CMK (cell line): ENCODE measurements around the gene ELMO1.
A peak's percentile ranks its signal among the peaks of the same experiment; 100 is the strongest.

Experiments
- DNase-seq: peaks from one replicate; pipeline ENCODE4 v3.0.0-alpha.2; 2010; ENCODE audit warnings: low read depth

The ELMO1 gene

DNA sequence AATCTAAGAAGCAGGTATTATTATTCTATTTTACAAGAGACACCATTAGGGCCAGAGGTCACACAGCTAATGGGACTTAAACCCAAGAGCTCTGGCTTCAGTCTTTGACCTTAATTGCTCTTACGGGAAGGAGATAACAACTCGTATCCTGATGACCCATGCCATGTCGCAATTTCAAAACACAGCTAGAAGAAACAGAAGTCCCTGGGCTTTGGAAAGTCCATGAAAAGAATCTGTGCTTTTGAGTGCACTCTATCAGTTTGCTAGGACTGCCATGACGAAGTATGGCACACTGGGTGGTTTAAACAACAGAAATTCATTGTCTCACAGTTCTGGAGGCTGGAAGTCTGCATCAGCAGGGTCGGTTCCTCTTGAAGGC is 476.5 kb downstream of the ELMO1 start:
- DNase-seq: no peak

DNA sequence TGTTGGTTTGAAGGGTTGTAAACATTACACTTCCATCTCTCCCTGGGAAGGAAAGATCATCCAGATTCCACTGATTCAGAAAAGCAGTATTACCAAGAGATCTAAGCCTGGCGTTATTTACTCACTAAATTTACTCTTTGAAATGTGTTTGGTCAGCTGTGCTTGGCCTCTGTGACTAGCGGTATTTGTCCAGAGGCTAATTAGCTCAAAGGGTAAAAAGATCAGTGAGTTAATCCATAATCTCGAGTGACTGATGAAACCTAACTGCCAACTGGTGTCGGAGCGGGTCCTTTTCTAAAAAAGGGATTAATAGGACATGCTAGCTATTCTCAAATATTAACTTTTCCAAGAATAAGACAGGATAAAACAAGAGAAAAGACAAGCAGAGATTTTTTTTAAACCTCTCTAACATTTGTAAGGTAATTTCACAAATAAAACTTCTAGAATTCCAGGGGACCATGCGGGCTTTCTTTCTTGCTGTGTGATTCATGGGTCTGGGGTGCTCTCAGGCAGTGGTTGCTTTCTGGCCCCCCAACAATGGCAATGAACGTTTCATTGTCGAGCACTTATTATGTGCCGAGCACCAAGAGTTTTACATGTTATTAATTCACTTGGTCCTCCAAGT is 477.0 kb downstream of the ELMO1 start:
- no peak for DNase-seq

DNA sequence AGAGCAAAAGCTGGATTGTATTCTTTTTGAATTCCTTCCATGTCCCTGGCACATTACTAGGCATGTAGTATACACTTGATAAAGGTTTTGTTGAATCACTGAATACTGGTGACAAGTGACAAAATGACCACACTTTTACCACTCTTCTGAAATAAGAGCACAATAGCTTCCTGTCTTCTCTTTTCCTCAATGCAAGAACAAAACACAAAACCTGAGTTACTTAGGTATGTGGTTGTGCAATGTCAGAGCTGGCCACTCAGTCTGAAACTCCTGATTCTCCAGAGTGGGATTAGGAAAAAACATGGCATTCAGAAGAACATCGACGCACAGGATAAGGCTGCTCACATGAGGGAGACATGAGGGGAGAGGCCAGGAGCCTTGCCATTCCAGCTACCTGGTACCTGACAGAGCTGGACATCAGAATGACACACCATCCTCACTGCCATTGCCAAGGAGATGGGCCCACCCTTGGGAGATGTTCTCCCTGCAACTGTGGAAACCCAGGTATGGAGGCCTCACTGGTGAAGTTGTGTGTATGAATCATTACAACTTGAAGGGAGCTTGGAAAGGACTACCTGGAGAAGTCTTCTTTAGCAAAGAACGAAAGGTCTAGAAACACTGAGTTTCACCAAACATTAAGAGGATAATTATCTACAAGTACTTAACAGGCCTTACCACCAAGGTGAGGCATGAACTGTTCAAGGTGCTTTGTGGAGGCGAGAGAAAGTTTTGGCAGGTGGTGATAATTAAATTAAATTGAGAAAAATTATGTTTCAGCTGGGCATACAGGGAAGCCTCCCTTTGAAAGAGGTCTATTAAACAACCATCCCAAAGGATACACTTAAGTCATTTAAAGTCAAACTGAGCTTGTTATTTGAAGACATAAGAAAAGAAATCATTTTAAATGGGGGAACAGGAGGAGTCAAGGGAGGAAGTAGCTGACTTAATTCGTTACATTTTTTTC is 477.8 kb downstream of the ELMO1 start:
- DNase-seq: no peak

DNA sequence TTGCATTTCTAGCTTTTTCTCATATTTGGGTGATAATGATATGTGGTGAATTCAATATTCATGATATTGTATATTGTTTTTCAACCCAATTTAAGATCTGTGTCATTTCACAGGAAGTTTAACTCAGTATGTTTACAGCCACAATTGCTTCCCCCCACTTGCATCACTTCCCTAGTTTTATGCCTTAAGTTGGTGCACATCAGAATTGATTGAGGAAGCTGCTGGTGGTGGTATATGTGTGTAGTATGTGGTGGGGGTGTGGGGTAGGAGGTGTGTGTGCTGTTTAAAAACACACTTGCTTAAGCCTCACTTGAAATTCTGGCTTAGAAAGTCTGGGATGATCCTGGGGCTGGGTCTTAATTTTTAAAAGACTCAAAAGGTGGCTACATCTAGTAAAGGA is 479.3 kb downstream of the ELMO1 start:
- DNase-seq: peak; percentile 39

DNA sequence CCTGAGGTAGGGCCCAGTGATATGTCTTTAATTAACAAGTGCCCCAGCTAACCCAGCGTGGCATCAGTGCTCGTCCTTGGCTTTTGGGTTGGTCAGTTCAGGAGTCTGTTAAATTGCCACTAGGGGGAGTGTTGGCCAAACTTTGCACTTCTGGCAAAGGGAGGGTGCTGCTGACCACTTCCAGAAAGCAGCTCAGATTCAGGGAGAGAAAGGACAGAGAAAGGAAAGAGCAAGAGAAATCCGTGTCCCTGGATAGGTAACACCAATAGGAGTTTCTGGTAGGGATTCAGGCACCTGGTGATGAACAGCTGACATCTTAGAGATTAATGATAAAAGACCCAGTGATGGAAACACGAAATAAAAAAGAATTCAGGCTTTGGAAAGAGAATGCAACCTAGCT is 481.3 kb downstream of the ELMO1 start:
- peak; percentile 25 for DNase-seq

DNA sequence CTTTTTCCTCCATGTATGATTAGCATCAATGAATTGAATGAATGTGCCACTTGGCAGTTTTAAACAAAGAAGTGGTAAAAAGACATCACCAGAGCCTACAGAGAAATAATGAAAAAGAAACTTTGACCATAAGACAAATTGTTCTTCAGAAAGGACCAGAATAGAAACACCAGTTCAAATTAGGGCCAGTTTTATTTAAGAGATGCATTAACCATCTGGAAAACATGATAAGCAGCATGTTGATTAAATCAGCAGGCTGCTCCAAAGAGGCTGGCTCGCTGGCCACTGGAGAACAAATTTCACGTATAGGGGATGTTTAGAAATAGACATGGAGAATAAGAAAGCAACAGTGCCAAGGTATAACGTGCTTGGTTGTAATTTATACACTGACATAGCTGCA is 482.0 kb downstream of the ELMO1 start:
- no peak for DNase-seq

DNA sequence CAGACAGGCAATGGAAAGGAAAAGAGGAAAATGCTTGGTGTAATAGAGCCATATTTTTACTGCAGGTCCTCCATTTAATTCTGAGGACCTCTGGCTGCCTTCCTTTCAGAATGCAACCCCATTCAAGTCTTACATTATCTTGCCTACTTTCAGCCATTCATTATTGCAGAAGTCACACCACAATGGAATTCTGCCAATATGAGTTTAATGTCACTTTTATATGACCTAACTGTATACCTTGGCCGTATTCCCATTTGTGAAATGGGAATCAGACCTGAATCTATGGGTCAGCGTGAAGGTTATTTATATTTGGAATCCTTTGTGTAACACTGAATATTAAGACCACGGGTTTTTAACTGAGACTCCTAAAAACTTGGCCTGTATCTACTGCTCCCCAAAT is 482.6 kb downstream of the ELMO1 start:
- DNase-seq: no peak

DNA sequence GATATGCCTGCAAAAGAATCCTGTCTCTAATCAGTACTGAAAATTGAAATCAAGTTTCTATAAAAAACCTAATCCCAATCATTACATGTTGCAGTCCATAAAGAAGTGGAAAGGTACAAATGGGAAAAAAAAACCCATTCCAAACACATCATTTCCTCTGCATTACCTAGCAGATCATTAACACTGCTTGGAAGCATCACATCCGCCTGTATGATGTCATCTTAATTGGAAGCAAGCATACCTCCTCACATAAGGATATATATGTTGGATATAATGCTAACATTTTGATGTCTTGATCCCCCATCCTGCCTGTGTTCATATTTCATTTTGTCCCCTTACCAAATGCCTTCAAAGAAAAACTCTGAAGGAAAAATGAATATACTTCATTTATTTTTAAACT is 483.0 kb downstream of the ELMO1 start:
- no peak for DNase-seq

DNA sequence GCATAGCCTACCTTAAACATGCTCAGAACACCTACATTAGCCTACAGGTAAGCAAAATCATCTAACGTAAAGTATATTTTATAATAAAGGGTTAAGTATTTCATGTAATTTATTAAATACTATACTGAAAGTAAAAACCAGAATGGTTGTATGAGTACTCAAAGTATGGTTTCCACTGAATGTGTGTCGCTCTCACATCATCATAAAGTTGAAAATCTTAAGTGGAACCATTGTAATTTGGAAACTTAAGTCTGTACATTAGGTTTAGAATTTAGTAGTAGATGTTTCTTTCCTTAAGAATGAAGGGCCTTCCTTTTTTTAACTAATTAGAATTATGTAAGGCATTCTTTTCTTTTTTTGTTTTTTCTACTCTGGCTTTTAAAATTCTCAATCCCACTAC is 484.4 kb downstream of the ELMO1 start:
- no peak for DNase-seq

DNA sequence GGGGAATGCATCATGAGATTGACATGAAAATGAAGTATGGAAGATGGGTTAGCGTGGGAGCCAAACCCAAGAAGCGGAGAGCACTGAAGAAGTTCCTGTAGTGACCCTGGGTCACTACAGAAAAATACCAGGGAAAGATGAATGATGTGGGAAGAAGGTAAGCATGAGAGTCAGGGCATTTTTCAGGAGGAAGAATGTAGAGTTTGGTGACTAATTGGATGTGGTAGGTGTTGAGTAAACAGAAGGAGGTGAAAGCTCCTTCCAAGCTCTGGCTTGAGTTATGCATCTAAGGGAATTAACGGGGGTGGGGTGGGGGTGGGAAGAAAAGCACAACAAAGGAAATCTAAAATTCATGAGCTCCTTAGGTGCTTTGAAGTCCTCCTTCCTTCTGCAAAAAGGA is 486.3 kb downstream of the ELMO1 start:
- DNase-seq: no peak

DNA sequence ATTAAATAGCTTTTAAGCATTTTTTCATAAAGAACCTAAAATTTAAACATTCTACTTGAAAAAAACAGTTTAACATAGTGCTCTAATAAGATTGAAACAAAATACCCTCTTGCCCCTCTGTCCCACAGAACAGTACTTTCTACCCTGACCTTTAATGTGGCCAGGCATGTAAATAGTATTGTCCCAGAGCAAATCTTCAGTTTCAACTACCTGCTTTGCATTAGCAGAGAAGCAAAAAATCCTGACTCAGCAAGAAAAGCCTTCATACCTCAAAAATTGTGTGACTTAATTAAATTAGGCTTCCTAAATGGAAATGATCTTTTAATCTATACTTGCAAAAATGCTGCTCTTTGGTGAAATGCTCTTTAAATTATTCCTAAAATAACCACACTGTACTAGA is 487.0 kb downstream of the ELMO1 start:
- DNase-seq: no peak

DNA sequence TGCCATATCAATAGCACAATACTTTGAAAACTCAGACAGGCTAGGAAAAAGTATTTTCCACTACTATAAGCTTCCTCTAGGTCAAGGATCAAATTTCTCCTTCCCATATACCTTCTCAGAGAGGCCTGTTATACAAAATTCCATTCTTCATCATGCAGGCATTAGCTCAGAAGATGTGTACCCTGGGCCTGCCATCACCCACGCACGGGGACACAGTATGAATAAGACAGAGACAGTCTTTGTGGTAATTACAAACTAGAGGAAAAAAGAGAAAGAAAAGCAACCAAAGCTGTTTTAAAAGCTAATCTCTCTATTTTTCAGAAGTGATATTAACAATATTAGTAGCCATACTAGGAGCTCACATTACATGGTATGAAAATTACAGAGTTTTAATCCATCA is 487.6 kb downstream of the ELMO1 start:
- DNase-seq: no peak

DNA sequence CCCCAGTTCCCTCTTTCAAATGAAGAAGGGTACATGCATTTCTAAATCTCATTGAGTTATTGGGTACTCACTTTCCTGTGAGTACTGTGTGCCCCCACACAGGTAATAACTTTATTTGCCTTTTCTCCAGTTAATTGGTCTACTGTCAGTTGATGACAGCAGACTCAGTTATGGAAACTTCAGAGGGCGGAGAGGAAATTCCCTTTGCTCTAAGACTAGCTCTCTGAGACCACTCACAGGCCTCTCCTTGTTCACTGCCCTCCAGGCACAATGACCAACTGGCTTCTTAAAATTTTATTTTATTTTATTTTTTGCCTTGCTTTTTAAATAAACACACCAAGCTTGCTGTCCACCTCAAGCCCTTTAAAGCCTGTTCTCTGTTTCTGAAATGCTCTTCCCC is 488.6 kb downstream of the ELMO1 start:
- DNase-seq: no peak

DNA sequence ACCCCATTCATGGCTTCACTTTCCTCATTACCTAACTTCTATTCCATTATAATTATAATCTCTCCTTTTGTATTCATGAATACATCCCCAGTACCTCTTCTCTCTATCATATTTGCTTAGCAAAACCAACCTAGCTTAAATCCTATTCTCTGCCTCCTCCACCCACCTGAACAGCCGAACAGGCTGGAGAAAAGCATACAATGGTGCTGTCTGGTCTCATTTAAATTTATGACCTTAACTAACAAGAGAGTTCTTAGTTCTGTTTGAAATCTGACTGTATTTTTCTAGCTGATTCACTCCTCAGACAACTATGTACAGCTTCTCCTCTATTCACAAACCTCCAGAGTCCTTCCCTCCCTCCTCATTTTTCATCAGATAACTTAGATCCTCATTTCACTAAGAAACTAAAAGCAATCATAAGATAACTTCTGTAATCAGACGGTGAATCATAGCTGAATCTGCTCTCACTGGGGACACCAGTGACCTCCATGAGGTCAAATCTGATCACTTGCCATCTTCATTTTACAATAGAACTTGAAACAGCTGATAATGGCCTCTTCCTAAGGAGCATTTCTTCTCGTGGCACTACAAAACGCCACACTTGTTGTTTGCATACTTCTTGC is 490.4 kb downstream of the ELMO1 start:
- DNase-seq: no peak

DNA sequence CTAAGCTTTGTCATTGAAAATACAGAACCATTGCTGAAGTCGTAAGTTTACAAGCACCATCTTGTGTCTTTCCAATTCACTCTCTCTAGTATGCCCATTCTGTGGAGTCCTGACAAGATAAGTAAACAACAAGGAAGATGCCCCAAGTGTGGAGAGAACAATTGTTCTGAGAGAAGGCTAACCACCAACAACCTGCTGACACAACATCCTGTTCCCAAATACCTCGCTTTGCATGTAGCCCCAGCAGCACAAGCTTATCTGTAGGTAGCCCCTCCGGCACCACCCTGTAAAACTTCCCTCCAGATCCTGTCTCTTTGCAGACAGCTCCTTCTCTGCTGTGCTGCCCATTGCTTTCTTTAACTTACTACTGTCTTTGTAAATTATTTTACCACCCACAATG is 491.0 kb downstream of the ELMO1 start:
- no peak for DNase-seq

DNA sequence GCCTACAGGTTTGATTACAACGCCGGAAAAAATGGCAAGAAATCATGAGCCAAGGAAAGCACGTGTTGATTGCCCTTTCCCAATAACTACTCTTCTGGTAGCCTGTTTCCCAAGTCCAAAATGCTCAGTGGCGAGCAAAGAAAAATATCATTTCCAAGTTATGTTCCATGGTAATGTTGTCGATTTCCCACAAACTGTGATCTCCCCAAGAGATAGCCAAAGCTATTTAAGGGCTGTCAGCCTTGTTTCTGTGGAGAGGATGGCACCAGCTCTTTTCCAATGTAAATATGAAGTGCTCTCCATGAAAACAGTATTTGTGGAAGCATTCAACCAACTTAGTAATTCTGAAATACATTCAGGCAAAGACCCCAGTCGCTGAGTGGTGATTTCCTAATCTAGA is 491.9 kb downstream of the ELMO1 start:
- DNase-seq: no peak

DNA sequence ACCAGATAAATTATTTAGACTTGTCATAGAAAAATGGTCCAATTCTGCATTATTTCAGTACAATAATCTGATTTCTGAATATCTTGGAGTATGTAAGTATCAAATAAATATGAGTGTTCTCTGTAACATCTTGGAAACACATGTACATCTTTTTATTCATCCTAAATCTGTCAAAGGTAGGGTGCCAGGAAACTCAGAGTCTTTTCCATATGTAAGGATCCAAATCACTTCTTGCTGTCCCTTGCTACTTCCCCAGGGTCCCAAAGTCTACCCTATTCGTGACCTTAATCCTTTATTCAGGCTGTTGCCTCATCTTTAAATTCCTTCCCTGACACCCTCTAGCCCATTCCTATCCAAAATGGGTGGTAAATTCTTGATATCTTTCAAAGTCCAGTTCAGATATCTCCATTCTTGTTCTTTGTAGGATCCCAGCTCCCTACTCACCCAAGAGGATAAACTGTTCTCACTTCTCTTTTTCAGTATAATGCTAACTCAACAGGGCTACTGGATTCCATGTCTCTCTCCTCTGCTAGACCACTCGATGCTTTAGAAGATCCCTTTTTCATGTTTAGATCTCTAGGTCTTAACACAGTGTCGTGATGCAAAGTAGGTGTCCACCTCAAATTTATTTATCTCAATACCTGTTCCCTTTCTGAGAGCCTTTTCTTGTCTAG is 493.1 kb downstream of the ELMO1 start:
- no peak for DNase-seq

DNA sequence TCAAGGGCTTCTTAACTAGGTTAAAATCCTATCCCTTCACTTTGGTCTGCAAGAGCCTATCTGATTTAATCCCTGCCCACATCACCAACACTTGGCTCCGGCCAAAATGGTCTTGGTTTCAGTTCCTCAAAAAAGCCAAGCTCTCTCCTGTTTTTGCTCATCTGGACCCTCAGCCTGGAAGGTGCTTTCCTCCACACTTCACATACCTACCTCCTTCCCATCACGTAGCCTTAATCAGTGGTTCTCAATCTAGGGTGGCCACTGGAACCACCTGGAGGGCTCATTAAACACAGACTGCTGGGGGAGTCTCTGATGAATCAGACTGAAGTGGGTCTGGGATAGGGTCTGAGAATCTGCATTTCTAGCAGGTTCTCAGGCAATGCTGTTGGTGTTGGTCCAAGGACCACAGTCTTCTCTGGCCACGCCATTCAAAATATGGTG is 497.4 kb downstream of the ELMO1 start:
- no peak for DNase-seq

DNA sequence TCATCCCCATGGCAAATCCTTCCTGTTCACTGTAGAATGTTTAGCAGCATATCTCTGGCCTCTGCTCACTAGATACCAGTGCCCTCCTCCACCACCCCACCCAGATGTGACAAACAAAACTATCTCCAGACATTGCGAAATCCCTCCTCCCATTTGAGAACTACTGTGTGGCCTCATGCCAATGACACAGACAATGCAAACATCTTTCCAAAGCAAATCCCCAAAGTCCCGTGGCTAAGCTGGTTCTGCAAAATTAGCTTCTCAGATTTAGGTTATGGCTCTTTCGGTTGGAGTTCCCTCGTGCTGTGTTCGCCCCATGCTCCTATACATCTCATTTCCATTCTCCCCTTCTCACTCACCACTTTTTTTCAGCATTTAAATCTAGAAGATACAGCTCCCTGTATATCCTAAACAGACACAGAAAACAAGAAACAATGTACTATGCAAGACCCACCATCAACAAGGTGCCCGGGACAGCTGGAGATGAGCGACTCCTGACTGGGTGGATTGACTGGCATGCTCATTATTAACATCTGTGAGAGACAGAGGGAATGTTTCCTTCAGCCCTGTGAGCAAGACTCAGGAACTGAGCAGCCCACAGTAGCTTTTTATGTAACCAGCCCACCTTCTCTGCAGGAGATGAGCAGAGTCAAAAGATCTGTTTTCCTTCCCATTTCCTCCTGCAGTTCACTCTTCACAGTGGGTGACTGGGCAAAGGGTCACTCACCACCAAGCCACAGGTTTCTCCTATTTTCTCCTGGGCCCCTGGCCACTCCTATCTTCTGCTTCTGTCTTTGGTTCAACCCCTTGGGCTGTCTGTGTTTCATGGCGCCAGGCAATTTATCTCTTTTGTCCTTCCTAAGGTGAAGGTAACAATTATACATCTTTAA is 498.7 kb downstream of the ELMO1 start:
- no peak for DNase-seq

DNA sequence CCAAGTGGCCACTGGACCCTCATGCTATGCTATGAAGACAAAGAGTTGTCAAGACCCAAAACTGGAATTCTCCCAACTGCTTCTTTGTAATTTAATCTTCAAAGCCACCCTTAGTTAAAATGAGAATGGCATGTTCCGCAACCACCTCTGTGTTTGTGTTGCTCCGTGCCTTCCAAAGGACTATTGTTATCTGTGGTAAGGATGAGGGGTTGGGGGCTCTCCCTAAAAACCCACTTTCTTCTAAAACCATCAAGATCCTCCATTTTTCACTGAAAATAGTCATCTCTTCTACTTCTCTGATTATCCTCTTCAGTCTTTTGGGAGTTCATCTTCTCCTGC is 502.3 kb downstream of the ELMO1 start:
- no peak for DNase-seq

DNA sequence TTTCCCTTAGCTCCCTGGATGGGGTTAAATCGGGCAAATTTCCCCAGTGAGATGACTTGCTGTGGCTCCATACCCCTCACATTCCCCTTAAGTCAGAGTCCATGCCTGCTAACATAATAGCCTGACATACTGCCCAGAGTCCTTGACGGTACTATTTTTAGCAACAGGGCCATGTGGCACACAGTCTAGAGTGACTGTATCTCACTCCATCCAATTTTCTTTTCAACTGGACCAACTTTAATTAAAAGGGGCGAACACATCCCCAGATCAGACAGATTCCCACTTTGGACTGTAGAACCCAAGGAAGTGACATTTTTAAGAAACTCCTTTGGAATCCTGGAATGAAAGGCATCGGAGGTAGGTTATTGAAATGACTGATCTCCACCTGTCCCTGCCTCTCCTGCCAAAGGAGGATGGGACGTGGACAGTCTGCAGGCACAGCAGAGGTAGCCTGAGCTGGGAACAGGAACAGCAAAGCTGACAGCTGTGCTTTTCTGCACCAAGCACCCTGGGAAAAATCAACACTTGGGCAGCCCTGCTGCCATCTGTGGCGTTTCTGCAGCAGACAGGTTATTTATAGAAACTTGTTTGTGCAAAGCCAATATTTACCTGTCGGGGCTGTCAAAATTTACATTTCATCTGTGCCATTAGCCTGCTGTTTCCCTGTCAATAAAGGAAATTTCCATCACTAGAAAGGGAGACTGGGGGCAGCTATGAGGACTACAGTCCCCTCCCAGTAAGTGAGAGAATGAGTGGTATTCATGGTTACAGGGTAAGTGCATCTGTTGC is 502.9 kb downstream of the ELMO1 start:
- no peak for DNase-seq
